Non-pigmented ciliary epithelial cell (primary cell): ENCODE results near the gene ADARB1.

Source experiments
- DNase-seq: peaks from one replicate; pipeline ENCODE4 v3.0.0-alpha.2; 2010; ENCODE audit warnings: low read depth

The ADARB1 gene

DNA sequence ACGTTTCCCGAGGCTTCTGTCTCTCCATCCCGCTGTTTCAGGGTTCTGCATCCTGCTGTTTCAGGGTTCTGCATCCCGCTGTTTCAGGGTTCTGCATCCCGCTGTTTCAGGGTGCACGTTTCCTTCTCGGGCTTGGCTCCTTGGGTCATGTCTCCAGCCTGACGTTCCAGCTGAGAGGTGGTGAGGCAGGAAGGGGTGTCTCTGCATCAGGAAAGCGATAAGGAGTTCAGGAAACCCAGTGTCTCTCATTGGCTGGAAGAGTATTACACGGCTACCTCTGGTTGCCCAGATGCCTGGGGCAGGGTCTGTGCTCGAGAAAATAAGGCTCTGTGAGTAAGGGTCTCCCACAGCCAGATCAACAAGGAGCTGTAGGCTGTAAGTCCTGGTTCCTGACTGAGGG lies 21.1 kb downstream of the ADARB1 start:
- DNase-seq: no peak

DNA sequence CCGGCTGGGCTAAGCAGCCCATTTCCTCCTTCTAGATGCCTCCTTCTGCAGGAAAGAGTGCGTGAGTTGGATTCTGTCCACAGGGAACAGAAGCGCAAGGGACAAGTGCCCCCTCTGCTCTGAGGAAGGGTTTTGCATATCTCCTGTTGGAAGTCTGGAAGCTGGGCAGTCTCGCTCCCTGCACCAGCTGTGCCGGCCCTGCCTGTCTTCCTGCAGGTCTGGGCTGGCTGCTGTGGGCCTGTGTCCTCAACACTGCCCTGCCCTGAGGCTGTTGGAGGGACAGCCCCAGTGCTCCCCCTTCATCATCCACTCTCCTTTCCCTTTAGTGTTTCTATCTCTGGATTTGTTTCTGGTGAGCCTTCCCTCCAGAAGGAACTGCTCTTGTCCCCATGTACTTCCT lies 21.8 kb downstream of the ADARB1 start:
- DNase-seq: no peak

DNA sequence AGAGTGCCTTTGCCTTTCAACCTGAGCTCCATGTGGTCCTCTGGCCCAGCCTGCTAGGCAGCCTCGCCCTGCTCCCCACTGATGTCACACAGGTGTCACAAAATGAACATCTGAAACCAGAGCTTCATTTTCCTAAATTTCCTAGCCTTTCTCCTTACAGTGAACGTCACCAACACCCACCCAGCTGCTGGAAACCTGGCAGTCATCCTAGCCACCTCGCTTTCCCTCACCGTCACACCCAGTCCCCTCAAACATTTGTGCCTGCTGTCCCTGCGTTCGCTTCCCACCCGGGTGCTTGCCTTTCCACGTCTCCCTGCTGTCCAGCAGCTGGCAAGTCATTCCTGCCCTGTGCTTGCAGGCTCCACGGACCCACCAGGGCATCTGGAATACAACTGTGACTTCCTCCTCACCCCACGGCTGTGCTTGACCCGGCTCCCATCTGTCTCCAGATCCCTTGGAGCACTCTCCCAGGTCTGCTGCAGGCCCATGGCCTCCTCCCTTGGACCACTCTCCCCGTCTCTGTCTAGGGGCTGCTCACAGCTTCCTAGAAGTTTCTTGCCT lies 23.5 kb downstream of the ADARB1 start:
- DNase-seq: no peak

DNA sequence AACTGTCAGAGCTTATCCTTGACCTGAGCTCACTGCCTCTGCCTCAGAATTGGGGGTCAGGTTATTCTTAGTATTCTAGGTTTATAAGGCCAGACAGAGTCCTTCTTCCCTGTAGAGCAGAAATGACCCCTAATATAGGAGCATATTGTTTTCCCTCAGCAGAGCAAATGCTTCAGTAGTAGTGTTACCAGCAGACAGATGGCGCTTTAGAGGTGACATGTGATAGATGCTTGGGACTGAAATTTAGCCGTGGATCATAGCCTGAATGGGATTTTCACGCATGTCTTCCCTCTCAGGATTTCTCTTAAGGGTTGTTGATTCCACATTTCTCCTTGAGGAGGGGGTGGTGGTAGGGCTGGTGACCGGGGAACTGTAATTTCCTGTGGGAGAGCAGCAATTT lies 24.5 kb downstream of the ADARB1 start:
- no peak for DNase-seq

DNA sequence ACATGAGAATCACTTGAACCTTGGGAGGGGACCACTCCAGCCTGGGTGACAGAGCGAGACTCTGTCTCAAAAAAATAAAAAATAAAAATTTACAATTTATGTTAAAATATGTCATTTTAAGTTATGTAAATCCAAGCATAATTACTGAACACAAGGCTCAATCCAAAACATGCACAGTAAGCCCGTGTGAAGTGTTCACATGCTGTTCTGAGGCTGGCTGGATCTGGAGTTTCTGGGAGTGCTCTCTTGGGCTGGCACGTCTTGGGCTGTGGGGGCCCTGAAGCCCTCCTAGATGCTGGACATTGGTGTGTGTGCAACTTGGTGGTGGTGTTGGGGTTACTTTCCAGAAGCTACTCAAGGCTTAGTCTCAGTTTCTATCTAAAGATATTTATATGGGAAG lies 25.2 kb downstream of the ADARB1 start:
- no peak for DNase-seq

DNA sequence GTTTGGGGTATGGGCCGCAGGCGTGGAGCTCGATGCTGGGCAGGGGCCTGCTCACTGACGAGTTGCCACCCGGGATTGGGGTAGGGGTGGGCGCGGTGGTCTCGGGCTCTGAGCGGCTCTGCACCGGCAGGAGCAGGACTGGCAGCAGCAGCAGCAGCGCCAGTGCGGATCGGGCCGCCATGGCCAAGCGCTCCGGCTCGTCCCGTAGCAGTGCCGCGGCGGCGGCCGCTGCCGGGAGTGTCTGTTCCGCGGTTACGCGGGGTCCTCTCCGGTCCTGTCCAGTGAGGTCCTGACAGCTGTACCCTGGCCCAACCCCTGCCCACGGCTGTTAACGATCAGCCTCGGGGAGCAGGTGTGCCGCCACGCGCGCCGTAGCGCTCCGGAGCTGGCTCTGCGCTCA lies 26.5 kb downstream of the ADARB1 start:
- no peak for DNase-seq

DNA sequence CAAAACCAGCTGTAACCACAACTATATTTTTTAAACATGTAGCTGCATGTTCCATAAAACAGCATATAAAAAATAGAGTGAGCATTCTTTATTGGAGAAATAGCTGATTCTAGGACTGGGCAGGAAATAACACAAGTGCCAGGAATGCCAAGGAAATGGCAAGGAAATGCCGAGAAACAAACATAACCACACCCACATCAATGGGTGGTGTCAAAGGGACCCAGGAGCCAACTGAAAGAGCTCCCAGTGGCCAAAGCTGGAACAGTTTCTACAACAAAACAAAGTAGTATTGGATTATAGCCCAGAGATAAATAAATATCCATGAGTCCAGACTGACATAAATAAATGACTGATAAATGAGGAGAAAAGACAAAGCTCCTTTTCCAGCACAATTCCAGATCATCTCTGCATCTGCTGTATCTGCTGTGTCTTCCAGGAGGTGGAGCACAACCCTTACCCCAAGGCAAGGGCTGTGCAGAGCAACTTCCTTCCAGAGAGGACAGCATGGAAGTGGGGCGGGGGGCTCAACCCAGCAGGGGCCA lies 28.1 kb downstream of the ADARB1 start:
- DNase-seq: no peak

DNA sequence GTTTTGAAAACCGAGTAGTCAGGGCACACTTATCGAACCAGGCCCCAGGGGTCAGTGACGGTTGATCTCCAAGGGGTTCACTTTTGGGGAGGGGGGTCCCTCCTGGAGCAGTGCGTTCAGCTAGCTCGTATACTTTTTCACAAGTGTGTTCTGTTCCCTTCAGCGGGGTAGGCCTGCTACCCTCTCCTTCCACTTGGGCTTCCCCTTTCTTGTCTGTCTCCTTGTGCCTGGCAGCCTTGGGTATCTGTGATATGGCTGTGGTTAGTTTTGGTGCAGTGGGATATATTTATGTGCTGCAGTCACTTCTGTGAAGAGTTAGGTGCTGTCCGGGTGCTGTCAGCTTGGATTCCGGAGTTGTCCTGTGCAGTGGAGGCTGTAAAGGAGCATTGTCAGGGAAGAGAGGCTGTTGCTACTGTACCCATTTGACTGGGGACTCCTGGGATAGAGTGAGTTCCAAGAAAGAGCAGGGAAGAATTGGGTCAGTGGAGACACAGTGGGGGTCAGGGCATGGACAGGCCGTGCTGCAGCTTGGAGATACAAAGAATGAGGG lies 29.7 kb downstream of the ADARB1 start:
- DNase-seq: no peak

DNA sequence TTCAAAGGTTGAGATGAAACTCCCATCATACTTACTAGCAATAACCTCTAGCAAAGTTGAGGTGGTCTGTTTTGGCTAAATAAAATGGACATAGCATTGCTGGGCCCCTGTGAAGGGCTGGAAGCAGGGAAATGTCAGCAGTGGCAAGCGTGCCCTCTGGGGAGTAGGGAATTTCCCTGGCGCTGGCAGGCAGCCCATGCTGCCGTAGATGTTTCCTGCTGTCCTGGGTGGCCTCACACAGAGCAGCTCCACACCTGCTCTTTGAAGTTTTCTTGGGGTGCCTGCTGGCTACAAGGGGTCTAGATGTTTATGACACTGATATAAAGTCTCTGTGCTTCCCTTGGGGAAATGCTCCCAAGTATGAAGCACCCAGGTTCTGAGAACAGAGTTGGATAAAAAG lies 30.2 kb downstream of the ADARB1 start:
- DNase-seq: no peak

DNA sequence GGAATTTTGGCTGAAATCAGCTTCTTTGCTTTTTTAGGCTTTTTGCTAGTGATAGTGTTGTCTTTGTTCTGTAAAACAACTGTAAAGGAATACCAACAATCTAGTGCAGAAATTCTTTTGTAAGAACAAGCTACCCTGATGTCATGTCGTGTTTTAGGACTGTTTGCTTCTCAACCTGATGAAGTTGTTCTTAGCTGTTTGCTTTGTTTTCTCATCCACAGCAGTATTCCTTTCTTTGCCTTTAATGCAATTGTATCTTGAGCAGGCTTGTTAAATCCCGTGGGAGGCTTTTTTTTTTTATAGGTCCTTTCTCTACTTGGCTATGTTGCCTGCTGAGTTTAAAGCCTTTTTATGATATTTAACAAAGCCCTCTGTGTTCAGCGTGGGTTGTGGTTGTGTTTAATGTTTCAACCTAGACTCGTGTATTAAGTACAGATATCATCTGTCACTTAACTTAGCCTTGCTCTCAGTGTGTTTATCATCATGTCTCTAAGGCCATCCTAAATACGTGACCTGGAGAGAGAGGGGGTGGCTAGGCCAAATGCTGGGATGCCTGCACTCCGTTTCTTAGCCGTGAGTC lies 31.6 kb downstream of the ADARB1 start:
- no peak for DNase-seq

DNA sequence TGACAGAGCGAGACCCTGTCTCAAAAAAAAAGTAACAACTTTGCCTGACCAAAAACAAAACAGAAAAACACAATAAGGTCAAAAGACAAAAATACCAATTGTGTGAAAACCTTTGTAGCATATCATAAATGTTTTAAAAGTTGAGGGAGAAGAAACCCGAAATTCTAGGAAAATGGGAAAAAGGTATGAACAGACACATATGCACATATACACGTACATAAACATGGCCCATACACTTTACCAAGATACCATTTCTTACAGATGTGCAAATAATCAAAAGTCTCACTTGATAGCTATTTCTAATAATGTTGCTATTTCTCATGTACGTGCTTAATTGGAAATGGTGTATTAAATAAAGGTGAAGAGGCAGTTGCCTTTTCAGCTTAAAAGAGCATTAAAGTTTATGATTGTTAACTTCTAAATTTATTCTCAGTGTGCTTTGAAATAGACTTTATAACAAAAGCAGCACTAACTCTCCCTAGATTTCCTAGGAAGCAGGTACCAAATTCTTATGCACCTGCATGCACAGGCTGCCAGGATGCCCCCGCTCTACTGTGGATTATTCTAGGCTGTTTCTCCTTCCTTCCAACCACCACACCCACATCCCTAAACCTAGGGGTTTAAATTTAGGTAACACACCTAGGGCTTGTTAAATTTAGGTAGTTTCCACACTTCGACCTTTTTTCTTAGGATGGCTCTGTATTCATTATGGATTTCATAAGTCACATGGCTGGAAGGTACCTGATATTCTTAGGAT lies 33.8 kb downstream of the ADARB1 start:
- DNase-seq: no peak

DNA sequence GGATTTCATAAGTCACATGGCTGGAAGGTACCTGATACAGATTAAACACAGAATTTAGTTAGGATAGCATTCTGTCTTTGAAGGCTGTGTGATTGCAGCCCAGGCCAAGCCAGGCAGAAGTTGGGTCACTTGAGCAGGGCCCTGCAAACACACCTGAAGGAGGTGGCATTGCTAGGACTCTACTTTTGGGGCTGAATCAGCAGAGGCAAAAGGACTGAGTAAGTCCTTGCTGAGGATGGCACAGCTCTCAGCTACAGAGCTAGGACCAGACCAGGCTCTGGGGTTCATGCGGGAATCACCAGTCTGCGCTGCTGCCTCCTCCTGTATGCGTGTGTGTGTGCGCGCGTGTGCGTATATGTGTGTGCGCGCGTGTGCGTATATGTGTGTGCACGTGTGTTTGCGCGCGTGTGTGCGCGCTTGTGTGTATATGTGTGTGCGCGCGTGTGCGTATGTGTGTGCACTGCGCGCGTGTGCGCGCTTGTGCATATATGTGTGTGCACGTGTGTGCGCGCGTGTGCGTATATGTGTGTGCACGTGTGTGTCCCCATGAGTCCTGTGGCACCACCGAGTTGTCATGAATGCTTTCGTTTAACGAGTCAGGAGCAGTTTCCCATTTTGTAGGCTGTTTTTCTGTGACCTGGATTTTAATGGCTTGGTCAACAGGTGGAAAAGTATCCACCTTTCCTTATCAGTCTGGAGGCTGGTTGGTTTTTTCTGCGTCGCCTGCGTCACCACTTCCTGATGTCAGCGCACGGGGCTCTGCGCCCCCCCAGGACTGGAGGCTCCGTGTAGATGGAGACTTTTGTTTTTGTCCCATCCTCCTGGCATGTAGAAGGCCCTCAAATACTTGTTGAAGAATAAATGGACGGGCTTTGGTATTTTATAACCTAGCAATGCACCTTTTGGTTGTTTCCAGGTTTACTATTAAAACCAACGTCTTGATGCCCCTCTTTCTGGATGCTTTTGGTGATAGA lies 34.7 kb downstream of the ADARB1 start:
- no peak for DNase-seq

DNA sequence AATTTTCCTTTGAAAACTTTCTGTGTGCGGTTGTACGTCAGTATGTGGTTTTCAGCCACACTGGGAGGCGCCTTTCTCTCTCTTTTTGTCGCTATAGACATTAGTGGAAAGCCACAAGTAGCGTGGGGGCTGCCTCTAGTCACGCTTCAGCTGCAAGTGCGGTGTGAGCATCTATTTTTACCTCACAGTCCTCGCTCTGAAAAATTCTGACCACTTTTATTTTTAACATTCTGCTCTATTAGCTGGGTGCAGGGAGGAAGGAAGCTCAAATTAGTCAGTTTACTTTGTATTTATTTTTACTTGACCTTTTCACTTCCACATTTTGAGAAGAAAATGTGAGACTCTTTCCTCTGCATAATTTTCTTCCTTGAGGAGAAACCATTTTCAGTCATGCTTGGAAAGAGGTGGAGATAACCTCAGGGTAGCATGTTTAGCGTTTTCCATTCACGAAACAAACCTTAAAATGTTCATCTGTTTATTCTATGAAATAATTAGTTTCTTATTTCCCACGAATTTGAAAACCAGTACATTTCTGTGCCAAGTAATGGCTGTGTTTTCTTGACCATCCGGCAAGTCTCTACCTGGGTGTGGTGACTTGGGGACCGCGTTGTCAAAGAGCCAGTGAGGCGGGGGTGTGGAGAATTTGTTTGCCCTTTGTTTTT lies 35.6 kb downstream of the ADARB1 start:
- DNase-seq: no peak

DNA sequence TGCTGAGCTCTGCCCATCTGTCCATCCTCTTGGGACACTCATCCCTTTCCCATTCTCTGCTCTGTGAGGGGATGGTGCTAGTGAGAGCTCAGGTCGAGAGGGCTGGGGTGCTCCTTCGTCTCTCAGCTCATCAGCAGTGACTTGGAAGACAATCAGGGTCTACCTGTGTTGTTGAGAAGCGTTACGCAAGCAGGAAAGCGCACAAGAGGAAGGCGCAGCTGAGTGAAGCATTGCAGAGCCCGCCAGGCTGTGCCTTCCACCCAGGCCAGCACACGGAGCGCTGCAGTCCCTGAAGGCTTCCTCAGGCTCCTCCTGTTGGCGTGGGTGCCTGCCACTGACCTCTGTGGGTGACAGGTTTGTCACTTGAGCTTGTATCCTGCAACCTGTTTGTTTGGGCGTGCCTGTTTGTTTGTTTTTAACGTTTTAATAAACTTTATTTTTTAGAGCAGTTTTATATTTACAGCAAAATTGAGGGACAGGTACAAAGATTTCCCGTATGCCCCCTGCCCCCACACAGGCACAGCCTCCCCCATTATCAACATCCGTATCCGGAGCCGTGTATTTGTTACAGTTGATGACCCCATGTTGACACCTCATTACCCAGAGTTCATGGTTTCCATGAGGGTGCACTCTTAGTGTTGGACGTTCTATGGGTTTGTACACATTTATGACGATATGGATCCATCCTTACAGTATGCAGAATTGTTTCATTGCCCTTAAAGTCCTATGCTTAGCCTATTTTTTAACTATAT lies 36.7 kb downstream of the ADARB1 start:
- no peak for DNase-seq

DNA sequence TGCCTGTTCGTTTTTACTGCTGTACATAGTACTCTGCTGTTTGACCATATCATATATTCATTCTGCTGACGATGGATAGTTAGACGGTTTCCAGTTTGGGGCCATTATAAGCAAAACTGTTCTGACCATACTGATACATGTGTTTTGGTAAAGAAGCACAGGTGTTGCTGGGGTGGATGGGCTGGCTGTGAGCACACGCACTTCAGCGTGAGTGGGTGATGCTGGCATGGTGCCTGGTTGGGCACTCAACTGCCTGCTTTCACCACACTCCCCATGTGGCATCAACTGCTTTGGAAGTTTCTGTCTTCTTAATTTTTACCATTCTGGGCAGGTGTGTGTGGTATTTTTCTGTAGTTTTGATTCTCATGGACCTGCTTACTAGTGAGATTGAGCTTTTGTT lies 37.3 kb downstream of the ADARB1 start:
- no peak for DNase-seq

DNA sequence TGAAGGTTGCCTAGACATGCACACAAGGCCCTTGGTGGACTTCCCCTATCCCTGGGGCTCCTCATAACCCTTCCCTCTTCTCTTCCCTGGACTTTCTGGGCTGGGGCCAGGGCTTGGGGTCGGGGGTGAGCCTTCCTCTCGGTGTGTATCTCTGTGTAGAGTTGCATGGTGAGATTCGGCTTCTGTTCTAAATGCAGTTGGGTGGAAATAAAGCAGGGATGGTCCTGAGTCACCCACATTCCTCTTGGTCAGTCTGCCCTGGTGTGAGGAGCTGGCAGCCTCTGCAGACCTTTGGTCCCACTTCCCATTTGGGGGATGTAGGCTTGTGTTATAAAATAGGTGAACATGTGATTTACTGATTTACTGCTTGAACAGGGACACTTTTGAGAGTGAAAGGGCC lies 38.0 kb downstream of the ADARB1 start:
- no peak for DNase-seq

DNA sequence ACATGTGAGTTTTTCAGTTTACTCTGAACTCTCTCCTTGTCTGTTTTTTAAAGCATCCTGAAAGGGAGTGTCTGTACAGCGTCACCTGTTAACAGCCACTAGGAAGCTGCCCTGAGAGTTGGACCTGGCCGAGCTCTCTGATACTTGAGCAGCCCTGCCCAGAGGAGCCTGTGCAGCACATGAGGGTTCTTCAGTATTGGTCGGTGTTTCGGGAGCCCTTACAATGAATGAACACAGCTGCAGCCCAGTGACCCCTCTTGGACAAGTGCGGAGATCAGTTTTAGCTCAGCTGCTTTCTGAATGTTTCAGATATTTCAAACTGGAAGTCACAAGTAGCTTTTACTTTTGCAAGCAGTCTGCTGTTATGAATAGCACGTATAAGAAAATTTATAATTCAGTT lies 39.2 kb downstream of the ADARB1 start:
- DNase-seq: no peak

DNA sequence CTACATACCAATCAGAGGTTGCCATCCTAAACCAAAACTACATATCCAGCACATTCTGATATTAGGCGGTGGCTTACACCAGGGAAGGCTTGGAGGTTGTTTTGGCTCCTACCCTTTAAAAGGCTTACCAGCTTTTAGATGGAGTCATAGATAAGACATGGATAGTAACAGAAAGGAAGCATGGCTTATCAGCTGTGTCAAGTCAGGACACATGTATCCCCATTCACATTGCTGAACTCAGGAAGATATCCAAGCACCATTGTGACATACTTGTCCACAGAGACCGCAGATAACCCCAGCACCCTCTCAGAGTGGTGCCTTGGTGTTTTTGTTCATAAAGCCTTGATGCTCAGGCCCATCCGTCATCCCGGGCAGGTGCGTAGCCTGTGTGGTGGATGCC lies 39.7 kb downstream of the ADARB1 start:
- DNase-seq: no peak

DNA sequence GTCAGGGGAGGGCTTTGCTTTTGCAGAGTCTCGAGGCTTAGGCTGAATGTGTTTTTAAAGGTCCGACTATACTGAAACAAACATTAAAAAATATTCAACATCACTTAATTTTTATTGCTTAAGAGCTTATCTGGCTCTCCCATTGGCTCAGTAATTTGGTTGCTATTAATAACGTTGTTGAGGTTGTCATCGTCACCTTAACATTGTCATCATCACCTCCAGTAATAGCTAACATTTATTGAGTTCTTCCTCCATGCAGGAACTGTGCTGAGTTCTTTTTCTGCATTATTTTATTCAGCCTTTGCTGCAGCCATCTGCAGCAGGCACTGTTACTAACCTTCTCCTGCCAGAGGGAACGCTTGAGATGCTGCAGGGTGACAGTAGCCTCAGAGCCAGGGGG lies 40.1 kb downstream of the ADARB1 start:
- no peak for DNase-seq

DNA sequence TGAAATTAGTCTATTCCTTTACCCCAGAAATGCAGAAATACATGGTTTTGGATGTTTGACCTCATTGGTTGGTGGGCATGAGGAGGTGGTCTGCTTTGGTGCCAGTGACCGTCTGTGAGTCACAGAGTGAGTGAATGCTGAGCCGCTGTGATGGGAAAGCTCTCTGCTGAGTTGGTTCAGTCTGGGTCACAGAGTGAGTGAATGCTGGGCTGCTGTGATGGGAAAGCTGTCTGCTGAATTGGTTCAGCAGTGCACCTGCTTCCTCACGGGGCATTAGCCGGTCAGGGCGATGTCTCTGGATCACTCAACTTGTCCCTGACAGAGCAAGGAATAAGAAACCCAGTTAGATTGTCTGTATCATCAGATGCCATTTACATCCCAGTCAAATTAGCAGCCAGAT lies 40.8 kb downstream of the ADARB1 start:
- DNase-seq: no peak

DNA sequence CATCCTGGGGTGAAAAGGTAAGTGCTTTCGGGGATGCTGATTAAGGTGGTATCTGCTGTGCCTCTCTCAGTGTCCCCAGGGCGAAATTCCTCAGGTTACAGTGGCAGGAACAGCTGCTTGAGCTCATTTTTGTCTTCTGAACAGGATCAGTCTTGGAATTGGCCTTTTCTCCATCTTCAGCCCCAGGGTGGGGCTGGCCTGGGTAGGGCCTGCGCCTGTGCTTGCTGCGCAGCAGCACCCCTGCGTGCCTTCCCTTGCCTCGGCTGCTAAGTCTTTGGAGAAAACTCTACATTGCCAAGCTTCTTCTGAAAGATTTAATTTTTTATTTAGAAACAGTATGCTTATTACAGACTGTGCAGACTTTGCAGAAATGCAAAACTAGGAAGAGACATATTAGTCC lies 41.7 kb downstream of the ADARB1 start:
- DNase-seq: no peak
